ENCODE measurements around the gene ADAMTS17.

ADAMTS17 gene

DNA sequence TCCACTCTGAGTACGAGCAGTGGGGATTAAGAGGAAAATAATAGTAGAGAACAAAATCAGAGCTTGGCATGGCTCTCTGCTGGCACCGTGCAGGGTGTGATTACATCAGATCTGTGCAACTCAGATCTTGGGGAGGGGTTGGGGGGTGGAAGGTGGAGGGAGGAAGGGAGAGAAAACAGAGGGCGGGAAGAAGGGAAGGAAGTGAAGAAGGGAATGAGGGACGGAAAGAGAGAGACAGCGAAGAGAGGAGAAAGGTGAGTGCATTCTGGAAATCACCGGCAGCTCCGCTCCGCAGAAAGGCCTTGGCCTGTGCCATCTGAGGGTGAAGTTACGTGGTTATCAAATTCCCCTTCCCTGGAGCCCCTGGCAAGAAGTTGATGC, 31.0 kb upstream of the ADAMTS17 start:
- no peak for DNase-seq (ENCODE audit: low spot score)
- TF ChIP-seq, protein P1, sequence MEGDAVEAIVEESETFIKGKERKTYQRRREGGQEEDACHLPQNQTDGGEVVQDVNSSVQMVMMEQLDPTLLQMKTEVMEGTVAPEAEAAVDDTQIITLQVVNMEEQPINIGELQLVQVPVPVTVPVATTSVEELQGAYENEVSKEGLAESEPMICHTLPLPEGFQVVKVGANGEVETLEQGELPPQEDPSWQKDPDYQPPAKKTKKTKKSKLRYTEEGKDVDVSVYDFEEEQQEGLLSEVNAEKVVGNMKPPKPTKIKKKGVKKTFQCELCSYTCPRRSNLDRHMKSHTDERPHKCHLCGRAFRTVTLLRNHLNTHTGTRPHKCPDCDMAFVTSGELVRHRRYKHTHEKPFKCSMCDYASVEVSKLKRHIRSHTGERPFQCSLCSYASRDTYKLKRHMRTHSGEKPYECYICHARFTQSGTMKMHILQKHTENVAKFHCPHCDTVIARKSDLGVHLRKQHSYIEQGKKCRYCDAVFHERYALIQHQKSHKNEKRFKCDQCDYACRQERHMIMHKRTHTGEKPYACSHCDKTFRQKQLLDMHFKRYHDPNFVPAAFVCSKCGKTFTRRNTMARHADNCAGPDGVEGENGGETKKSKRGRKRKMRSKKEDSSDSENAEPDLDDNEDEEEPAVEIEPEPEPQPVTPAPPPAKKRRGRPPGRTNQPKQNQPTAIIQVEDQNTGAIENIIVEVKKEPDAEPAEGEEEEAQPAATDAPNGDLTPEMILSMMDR (IDR thresholded peaks at IDR 0.05; ENCODE audit: extremely low read depth, missing control alignments), result no peak

DNA sequence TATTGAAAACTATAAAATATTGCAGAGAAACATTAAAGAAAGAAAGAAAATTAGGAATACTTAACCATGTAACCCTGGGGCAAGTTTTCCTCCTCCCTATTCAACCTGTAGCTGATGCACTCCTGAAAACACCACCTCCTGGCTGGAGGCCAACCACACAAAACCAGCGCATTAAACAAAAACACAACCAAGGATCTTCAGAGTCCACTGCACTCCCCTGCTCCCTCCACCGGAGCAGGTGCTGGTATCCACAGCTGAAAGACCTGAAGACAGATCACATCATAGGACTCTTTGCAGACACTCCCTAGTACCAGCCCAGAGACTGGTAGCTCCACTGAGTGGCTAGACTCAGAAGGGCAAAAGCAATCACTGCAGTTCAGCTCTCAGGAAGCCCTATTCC, 13.6 kb upstream of the ADAMTS17 start:
- TF ChIP-seq, protein P1 (IDR thresholded peaks at IDR 0.05; ENCODE audit: extremely low read depth, missing control alignments), result no peak
- no peak for DNase-seq (ENCODE audit: low spot score)

DNA sequence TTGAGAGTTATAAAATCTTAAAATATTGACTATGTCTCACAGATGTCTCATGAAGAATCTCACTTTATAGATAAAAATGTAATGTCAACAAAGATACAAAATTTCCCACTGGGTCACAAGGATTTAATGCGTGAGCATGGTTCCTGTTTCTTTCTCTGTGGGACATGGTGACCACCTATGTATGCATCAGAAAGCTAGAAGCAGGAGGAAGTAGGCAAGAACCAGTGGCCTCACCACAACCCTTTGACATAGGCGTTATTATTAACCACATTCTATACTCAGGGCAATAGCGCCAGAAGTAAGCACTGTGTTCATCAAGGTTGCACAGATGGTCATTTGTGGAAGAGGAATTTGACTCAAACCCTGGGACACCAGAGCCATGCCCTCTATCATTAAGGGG, 11.7 kb upstream of the ADAMTS17 start:
- TF ChIP-seq, protein P1 (IDR thresholded peaks at IDR 0.05; ENCODE audit: extremely low read depth, missing control alignments), result no peak

DNA sequence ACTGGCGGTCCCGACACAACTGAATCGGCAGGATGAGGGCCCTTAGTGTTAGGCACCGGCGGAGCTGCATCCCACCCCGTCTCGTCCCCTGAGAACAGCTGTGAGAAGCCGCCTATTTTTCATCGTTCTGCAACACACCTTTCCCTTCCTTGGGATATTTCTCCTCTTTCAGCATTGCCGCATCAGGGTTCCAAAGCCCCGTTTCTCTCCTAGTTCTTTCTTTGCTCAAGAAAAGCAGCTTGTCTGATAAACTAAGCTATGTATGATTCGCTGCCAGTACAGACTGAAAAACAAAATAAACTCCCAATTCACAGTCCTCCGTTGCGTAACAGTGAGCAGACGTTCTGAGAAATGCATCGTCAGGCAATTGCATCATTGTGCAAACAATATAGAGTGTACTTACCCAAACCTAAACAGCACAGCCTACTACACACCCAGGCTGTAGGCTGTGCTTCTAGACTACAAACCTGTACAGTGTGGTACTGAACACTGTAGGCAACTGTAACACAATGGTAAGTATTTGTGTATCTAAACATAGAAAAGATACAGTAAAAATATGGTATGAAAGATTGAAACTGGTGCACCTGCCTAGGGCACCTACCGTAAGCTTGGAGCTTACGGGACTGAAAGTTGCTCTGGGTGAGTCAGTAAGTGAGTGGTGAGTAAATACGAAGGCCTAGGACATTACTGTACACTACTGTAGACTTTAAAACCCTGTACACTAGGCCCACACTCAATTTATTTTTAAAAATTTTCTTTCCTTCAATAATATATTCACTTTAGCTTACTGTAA, 8.9 kb upstream of the ADAMTS17 start:
- TF ChIP-seq, protein P1 (IDR thresholded peaks at IDR 0.05; ENCODE audit: extremely low read depth, missing control alignments), result no peak
- no peak for DNase-seq (ENCODE audit: low spot score)

More for the DNA sequence above, 11.7 kb upstream of the ADAMTS17 start:
- no peak for DNase-seq (ENCODE audit: low spot score)

DNA sequence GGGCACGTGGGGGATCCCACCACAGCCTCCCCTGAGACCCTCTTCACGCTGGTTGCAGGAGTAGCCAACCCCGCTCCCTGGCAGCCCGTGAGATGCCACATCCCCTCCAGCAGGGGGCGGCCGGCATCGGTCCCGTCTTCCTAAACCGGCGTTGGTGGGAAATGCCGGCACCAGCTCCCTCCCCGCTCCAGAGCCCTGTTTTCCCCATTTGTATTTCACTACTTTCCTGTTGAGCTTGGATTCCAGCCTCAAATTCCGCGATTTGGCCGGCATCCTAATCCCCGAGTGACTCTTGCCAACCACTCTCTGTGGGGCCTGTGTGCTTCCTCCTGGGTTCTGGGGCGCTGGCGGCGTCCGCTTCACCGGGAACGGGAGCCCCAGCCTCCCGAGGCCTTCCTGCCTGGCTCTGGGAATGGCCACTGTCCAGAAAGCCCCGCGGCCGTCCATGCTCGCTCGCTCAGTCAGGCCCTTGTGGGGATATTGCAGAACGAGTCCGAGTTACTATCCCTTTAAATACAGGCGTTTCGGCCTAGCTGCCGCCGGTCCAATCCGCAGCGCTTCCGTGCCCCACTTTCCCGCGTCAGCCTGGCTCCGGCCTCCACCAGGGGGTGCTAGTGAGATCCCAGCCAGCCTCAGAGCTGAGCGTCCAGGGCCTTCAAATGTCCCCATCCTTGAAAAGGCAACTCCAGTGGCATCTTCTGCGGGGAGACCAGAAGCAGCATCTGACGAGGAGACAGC, 8.1 kb upstream of the ADAMTS17 start:
- peak; percentile 84 for DNase-seq (ENCODE audit: low spot score)
- TF ChIP-seq, protein P1 (IDR thresholded peaks at IDR 0.05; ENCODE audit: extremely low read depth, missing control alignments), result peak; percentile 76

DNA sequence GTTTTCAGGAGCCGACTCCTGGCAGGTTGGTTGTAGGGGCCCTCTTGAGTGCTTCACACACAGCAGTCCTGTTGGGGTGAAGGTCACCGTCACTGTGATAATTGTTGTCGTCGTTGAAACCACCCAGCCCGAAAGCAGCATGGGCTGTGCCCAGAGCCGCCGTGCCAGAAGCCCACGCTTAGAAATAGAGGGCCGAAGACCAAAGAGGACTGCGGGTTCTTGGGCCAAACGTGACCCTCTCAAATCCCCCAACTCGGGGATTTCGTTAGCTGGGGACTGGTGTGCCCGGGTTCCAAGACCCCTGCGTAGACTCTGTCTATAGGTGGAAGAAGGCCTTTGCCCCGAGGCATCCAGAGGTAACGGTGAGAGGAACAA, 7.5 kb upstream of the ADAMTS17 start:
- TF ChIP-seq, protein P1 (IDR thresholded peaks at IDR 0.05; ENCODE audit: extremely low read depth, missing control alignments), result no peak
- DNase-seq (ENCODE audit: low spot score), result no peak

DNA sequence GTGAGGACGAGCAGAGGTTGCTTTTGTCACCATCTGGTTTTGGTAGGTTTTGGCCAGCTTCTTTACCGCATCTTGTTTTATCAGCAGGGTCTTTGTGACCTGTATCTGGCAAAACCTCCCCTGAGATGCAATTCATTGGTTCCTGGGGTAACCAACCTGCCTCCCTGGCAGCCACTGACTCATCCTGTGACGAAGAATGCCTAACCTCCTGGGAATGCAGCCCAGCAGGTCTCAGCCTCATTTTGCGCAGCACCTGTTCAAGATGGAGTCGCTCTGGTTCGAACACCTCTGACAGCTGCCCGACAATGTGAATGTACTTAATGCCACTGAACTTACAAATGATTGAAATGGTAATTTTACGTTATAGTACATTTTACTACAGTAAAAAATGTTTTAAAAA, 6.8 kb upstream of the ADAMTS17 start:
- no peak for DNase-seq (ENCODE audit: low spot score)
- TF ChIP-seq, protein P1 (IDR thresholded peaks at IDR 0.05; ENCODE audit: extremely low read depth, missing control alignments), result no peak
